22Rv1 (cell line): ENCODE results near the gene PKIB.

Experiments used
- ZFX ChIP-seq: fragments of 450-650 bp; IDR thresholded peaks from 2 replicates; pipeline ENCODE4 v1.6.1; 2017; ENCODE audit warnings: antibody characterized with exemption, borderline replicate concordance
- TF ChIP-seq, protein P1 (sequence below): fragments of 450-650 bp; IDR thresholded peaks from 2 replicates; pipeline ENCODE4 v1.5.1; 2017; ENCODE audit warnings: mild to moderate bottlenecking

DNA sequence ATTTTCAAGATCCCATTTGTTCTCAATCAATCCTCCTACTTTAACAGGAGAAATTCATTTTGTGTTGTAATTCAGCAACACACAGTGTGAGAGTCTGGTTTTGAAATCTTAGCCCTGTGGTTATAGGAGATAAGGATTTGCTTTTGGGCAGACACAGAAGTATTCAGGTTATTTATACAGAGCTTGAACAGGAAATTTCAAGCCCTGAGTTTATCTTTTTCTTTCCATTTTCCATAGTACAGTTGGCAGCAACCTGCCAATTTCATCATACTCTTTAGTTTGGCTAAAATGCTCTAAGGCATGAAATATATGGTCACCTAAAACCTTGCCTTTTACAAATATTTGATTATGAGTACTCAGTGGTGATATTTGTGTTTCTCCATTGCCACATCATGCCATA, 41.4 kb downstream of the PKIB start:
- TF ChIP-seq, protein P1, sequence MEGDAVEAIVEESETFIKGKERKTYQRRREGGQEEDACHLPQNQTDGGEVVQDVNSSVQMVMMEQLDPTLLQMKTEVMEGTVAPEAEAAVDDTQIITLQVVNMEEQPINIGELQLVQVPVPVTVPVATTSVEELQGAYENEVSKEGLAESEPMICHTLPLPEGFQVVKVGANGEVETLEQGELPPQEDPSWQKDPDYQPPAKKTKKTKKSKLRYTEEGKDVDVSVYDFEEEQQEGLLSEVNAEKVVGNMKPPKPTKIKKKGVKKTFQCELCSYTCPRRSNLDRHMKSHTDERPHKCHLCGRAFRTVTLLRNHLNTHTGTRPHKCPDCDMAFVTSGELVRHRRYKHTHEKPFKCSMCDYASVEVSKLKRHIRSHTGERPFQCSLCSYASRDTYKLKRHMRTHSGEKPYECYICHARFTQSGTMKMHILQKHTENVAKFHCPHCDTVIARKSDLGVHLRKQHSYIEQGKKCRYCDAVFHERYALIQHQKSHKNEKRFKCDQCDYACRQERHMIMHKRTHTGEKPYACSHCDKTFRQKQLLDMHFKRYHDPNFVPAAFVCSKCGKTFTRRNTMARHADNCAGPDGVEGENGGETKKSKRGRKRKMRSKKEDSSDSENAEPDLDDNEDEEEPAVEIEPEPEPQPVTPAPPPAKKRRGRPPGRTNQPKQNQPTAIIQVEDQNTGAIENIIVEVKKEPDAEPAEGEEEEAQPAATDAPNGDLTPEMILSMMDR = no peak
- no peak for TF ChIP-seq ZFX
